Panc1 (cell line): Measurements from ENCODE around the gene GRIA4. TPM values are rescaled to one million over a fixed set of nuclear protein-coding genes. Genes with fewer than 3 reads are reported as not detected.

Source experiments
- ATAC-seq: fragments of 200-7000 bp; cut with Tn5 transposase; 2 replicates; pipeline ENCODE4 v1.9.1; 2020; ENCODE audit warnings: mild to moderate bottlenecking, moderate library complexity
- BruUV-seq: library from RNA; stranded (reverse); fragments of 400-500 nt; replicated peaks from 2 replicates; lab custom pipeline; 2021; lab: Mats Ljungman, UMichigan
- CTCF ChIA-PET: fragments of 300-600 bp; sonication (Branson Sonifier 250); formaldehyde crosslinking; loops from one replicate; lab custom pipeline; 2022; ENCODE audit warnings: antibody characterized with exemption; lab: Charles Lee
- POLR2A ChIA-PET: fragments of 300-600 bp; sonication (Branson Sonifier 250); formaldehyde crosslinking; loops from one replicate; lab custom pipeline; 2022; ENCODE audit warnings: antibody characterized with exemption; lab: Charles Lee
- DNase-seq: peaks from one replicate; pipeline ENCODE4 v3.0.0-alpha.2; 2010; ENCODE audit warnings: low read depth, low spot score
- H3K27ac ChIP-seq: 2 replicates; pipeline ENCODE4 v1.5.1; 2011; ENCODE audit warnings: mild to moderate bottlenecking, low read length, inconsistent platforms
- H3K27me3 ChIP-seq: fragments of 200-500 bp; sonication (Bioruptor generic); 2 replicates; pipeline ENCODE4 v1.6.0; 2014; ENCODE audit warnings: low read length, inconsistent platforms; ENCODE audit not compliant: control insufficient read depth, insufficient read depth
- H3K36me3 ChIP-seq: fragments of 200-500 bp; sonication (Bioruptor generic); 2 replicates; pipeline ENCODE4 v1.5.1; 2014; ENCODE audit warnings: inconsistent platforms, mild to moderate bottlenecking, low read length, moderate library complexity; ENCODE audit not compliant: control insufficient read depth, insufficient read depth
- H3K4me1 ChIP-seq: 2 replicates; pipeline ENCODE4 v1.5.1; 2011; ENCODE audit warnings: inconsistent platforms, mild to moderate bottlenecking, low read length, moderate library complexity; ENCODE audit not compliant: control insufficient read depth, insufficient read depth
- H3K4me3 ChIP-seq, 2 experiments: 2 replicates each; pipeline ENCODE4 v1.5.1; 2011 to 2012; ENCODE audit warnings: low read depth in 2 of 2, low read length in 2 of 2, mild to moderate bottlenecking in 2 of 2, inconsistent platforms in 1 of 2, moderate library complexity in 1 of 2
- H3K9me3 ChIP-seq: fragments of 200-500 bp; sonication (Bioruptor generic); 2 replicates; pipeline ENCODE4 v1.5.1; 2014; ENCODE audit warnings: low read depth, mild to moderate bottlenecking, inconsistent platforms, low read length, moderate library complexity; ENCODE audit not compliant: control insufficient read depth, insufficient read depth
- POLR2AphosphoS5 ChIP-seq: IDR thresholded peaks from 2 replicates; pipeline ENCODE4 v1.6.1; 2012; ENCODE audit warnings: mild to moderate bottlenecking, low read depth, low read length, moderate library complexity
- SIN3A ChIP-seq: IDR thresholded peaks from 2 replicates; pipeline ENCODE4 v1.6.1; 2012; ENCODE audit warnings: low read depth, mild to moderate bottlenecking, low read length, moderate library complexity, borderline replicate concordance; ENCODE audit not compliant: insufficient read depth
- TCF7L2 ChIP-seq: IDR thresholded peaks from 2 replicates; pipeline ENCODE4 v1.6.1; 2011; ENCODE audit warnings: mild to moderate bottlenecking, low read depth, low read length, inconsistent platforms
- in situ Hi-C: cut with HindIII; loops from 2 replicates; pipeline ENCODE4 v1.10.0; 2016; ENCODE audit warnings: low sequenced_read_pairs, low pct_unique_long_range_greater_than_20kb
- intact Hi-C: fragments of 100-400 bp; cut with micrococcal nuclease; formaldehyde crosslinking; loops from one replicate; pipeline ENCODE4 v1.10.0; 2022; ENCODE audit not compliant: unreplicated experiment
- total RNA-seq: library from RNA; stranded (reverse); gene quantifications from one replicate; pipeline ENCODE4 v1.2.1, GENCODE V29; 2021; ENCODE audit not compliant: unreplicated experiment
- TF ChIP-seq, protein P1 (sequence below), 2 experiments: IDR thresholded peaks; 2 replicates each; pipeline ENCODE4 v1.6.1; 2011 to 2012; ENCODE audit warnings: low read depth in 2 of 2, control low read depth in 1 of 2, low read length in 1 of 2, mild to moderate bottlenecking in 1 of 2, moderate library complexity in 1 of 2; ENCODE audit not compliant: insufficient read depth in 1 of 2
- TF ChIP-seq, protein P2 (sequence below): fragments of 450-650 bp; IDR thresholded peaks from 2 replicates; pipeline ENCODE4 v1.5.1; 2017; ENCODE audit warnings: mild to moderate bottlenecking

The GRIA4 gene
- total RNA-seq, 1 experiment from 2014 or later: not detected

DNA sequence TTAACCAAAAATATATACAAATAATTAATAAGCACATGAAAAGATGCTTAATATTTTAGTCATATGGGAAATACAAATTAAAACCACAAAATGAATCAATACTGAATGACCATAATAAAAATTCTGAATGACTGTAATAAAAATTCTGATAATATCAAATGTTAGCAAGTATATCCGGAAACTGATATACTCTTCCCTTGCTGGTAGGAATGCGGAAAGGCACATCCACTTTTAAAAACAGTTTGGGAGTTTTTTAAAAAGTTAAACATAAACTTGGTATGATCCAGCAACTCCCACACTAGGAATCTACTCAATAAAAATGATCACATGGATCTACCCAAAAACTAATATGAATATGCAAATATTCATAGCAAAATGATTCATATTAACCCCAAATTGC lies 30.8 kb upstream of the GRIA4 start:
- POLR2A ChIA-PET: no interaction called here
- ATAC-seq: no peak
- DNase-seq: no peak

DNA sequence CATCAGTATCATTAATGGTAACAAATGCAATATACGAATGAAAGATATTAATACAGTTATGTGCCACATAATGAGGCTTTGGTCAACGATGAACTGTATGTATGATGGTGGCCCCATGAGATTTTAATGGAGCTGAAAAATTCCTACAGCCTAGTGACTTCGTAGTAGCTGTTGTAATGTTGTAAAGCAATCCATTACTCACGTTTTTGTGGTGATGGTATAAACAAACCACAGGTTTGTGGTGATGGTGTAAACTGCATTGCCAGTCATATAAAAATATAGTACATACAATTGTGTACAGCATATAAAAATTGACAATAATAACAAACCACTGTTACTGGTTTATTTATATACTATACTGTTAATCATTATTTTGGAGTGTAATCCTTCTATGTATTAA lies 27.4 kb upstream of the GRIA4 start:
- Histone ChIP-seq H3K27me3 (no peaks in the 10 kb centered on the region), H3K4me3 (no peak overlapping the region), H3K27ac (no peak overlapping the region), H3K9me3 (no peaks in the 10 kb centered on the region), H3K4me1 (no peaks in the 10 kb centered on the region), H3K36me3 (no peaks in the 10 kb centered on the region)
- no peak for ATAC-seq
- DNase-seq: no peak
- no TSS peak for BruUV-seq
- ChIA-PET POLR2A (no interaction called here), CTCF (no interaction called here)
- in situ Hi-C loops (no loop called here), intact Hi-C loops (no loop called here)
- no peak for TF ChIP-seq SIN3A
- no peak for TF ChIP-seq POLR2AphosphoS5
- TF ChIP-seq TCF7L2: no peak
- TF ChIP-seq, protein P1, sequence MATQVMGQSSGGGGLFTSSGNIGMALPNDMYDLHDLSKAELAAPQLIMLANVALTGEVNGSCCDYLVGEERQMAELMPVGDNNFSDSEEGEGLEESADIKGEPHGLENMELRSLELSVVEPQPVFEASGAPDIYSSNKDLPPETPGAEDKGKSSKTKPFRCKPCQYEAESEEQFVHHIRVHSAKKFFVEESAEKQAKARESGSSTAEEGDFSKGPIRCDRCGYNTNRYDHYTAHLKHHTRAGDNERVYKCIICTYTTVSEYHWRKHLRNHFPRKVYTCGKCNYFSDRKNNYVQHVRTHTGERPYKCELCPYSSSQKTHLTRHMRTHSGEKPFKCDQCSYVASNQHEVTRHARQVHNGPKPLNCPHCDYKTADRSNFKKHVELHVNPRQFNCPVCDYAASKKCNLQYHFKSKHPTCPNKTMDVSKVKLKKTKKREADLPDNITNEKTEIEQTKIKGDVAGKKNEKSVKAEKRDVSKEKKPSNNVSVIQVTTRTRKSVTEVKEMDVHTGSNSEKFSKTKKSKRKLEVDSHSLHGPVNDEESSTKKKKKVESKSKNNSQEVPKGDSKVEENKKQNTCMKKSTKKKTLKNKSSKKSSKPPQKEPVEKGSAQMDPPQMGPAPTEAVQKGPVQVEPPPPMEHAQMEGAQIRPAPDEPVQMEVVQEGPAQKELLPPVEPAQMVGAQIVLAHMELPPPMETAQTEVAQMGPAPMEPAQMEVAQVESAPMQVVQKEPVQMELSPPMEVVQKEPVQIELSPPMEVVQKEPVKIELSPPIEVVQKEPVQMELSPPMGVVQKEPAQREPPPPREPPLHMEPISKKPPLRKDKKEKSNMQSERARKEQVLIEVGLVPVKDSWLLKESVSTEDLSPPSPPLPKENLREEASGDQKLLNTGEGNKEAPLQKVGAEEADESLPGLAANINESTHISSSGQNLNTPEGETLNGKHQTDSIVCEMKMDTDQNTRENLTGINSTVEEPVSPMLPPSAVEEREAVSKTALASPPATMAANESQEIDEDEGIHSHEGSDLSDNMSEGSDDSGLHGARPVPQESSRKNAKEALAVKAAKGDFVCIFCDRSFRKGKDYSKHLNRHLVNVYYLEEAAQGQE (IDR thresholded peaks at IDR 0.05; ENCODE audit: insufficient read depth in 1 of 2, low read depth in 2 of 2, low read length in 1 of 2): no peak
- TF ChIP-seq, protein P2, sequence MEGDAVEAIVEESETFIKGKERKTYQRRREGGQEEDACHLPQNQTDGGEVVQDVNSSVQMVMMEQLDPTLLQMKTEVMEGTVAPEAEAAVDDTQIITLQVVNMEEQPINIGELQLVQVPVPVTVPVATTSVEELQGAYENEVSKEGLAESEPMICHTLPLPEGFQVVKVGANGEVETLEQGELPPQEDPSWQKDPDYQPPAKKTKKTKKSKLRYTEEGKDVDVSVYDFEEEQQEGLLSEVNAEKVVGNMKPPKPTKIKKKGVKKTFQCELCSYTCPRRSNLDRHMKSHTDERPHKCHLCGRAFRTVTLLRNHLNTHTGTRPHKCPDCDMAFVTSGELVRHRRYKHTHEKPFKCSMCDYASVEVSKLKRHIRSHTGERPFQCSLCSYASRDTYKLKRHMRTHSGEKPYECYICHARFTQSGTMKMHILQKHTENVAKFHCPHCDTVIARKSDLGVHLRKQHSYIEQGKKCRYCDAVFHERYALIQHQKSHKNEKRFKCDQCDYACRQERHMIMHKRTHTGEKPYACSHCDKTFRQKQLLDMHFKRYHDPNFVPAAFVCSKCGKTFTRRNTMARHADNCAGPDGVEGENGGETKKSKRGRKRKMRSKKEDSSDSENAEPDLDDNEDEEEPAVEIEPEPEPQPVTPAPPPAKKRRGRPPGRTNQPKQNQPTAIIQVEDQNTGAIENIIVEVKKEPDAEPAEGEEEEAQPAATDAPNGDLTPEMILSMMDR: no peak

More for the DNA sequence above, 30.8 kb upstream of the GRIA4 start:
- intact Hi-C loops (no loop called here), in situ Hi-C loops (no loop called here)
- no TSS peak for BruUV-seq
- no peak overlapping the region for H3K27ac ChIP-seq
- H3K4me3 ChIP-seq: no peak overlapping the region
- H3K27me3 ChIP-seq: no peaks in the 10 kb centered on the region
- no peaks in the 10 kb centered on the region for H3K36me3 ChIP-seq
- TF ChIP-seq SIN3A (no peak), TCF7L2 (no peak), POLR2AphosphoS5 (no peak)
- TF ChIP-seq, protein P2: no peak
- TF ChIP-seq, protein P1 (IDR thresholded peaks at IDR 0.05; ENCODE audit: insufficient read depth in 1 of 2, low read depth in 2 of 2, low read length in 1 of 2): no peak
- H3K4me1 ChIP-seq: no peaks in the 10 kb centered on the region
- CTCF ChIA-PET: no interaction called here
- H3K9me3 ChIP-seq: no peaks in the 10 kb centered on the region
